IMR-90 (cell line): Measurements from ENCODE around the gene RBFOX1. TPM values are rescaled to one million over a fixed set of nuclear protein-coding genes. Genes with fewer than 3 reads are reported as not detected.

ENCODE experiments used
- ATAC-seq: fragments of 200-7000 bp; cut with Tn5 transposase; 2 replicates; pipeline ENCODE4 v1.9.1; 2020; ENCODE audit warnings: low read depth, mild to moderate bottlenecking, moderate library complexity
- BruUV-seq: library from RNA; stranded (reverse); fragments of 400-500 nt; replicated peaks from 2 replicates; lab custom pipeline; 2021; lab: Mats Ljungman, UMichigan
- CTCF ChIA-PET: fragments of 300-600 bp; formaldehyde crosslinking; extraction: SDS; loops from one replicate; lab custom pipeline; 2021; ENCODE audit warnings: antibody characterized with exemption; lab: Yijun Ruan, JAX
- POLR2A ChIA-PET: fragments of 300-600 bp; sonication (Branson Sonifier 250); formaldehyde crosslinking; loops from one replicate; lab custom pipeline; 2022; ENCODE audit warnings: antibody characterized with exemption; ENCODE audit not compliant: unreplicated experiment; lab: Charles Lee
- DNase-seq: peaks from one replicate; pipeline ENCODE4 v3.0.0; 2013
- H2AFZ ChIP-seq: replicated peaks from 2 replicates; pipeline ENCODE3; 2013; ENCODE audit warnings: low read length, mild to moderate bottlenecking; ENCODE audit not compliant: poor library complexity
- H2AK5ac ChIP-seq: 2 replicates; pipeline ENCODE4 v1.6.1; 2013; ENCODE audit warnings: low read depth, low read length, inconsistent platforms
- H2AK9ac ChIP-seq: replicated peaks from 2 replicates; pipeline ENCODE3; 2013; ENCODE audit warnings: mild to moderate bottlenecking, low read depth, low read length, moderate library complexity; ENCODE audit not compliant: poor library complexity
- H2BK120ac ChIP-seq: 2 replicates; pipeline ENCODE4 v1.6.1; 2013; ENCODE audit warnings: low read depth, low read length, inconsistent platforms
- H2BK15ac ChIP-seq: 3 replicates; pipeline ENCODE4 v1.6.1; 2013; ENCODE audit warnings: low read depth, low read length, inconsistent platforms
- H2BK20ac ChIP-seq: 2 replicates; pipeline ENCODE4 v1.6.1; 2013; ENCODE audit warnings: low read depth, mild to moderate bottlenecking, inconsistent platforms, low read length, moderate library complexity
- H2BK5ac ChIP-seq: 2 replicates; pipeline ENCODE4 v1.6.1; 2013; ENCODE audit warnings: mild to moderate bottlenecking, low read depth, low read length, inconsistent platforms; ENCODE audit not compliant: poor library complexity, severe bottlenecking
- H3K14ac ChIP-seq: replicated peaks from 2 replicates; pipeline ENCODE4 v1.6.1; 2013; ENCODE audit warnings: low read depth, low read length, inconsistent platforms
- H3K18ac ChIP-seq: 2 replicates; pipeline ENCODE4 v1.6.1; 2013; ENCODE audit warnings: low read depth, low read length, control low read depth
- H3K23ac ChIP-seq: 2 replicates; pipeline ENCODE4 v1.6.1; 2013; ENCODE audit warnings: low read depth, low read length, inconsistent platforms
- H3K27ac ChIP-seq: 2 replicates; pipeline ENCODE4 v1.5.1; 2013; ENCODE audit warnings: mild to moderate bottlenecking, control low read depth, low read length; ENCODE audit not compliant: insufficient read depth
- H3K27me3 ChIP-seq: 2 replicates; pipeline ENCODE4 v1.6.1; 2013; ENCODE audit warnings: low read length; ENCODE audit not compliant: control insufficient read depth, insufficient read depth
- H3K36me3 ChIP-seq: 2 replicates; pipeline ENCODE4 v1.6.1; 2013; ENCODE audit warnings: low read length, mixed read lengths; ENCODE audit not compliant: control insufficient read depth, insufficient read depth
- H3K4ac ChIP-seq: 2 replicates; pipeline ENCODE4 v1.6.1; 2013; ENCODE audit warnings: low read depth, low read length, inconsistent platforms
- H3K4me1 ChIP-seq: 2 replicates; pipeline ENCODE4 v1.6.1; 2013; ENCODE audit warnings: low read length, mixed read lengths; ENCODE audit not compliant: control insufficient read depth, insufficient read depth
- H3K4me2 ChIP-seq: 2 replicates; pipeline ENCODE4 v1.6.1; 2013; ENCODE audit warnings: low read depth, mild to moderate bottlenecking, control low read depth, low read length, moderate library complexity
- H3K4me3 ChIP-seq: 2 replicates; pipeline ENCODE4 v1.5.1; 2013; ENCODE audit warnings: low read depth, mild to moderate bottlenecking, control low read depth, low read length, moderate library complexity; ENCODE audit not compliant: insufficient read depth
- H3K56ac ChIP-seq: 2 replicates; pipeline ENCODE4 v1.6.1; 2013; ENCODE audit warnings: low read length, inconsistent platforms; ENCODE audit not compliant: insufficient read depth; ENCODE audit errors: extremely low read depth
- H3K79me1 ChIP-seq, 2 experiments: 2 replicates each; pipeline ENCODE4 v1.6.1; 2013; ENCODE audit warnings: low read length in 2 of 2, inconsistent platforms in 1 of 2, low read depth in 1 of 2
- H3K9ac ChIP-seq: 2 replicates; pipeline ENCODE4 v1.6.1; 2013; ENCODE audit warnings: low read depth, low read length, control low read depth
- H3K9me1 ChIP-seq: 2 replicates; pipeline ENCODE4 v1.6.1; 2013; ENCODE audit warnings: low read length, inconsistent platforms; ENCODE audit not compliant: insufficient read depth
- H3K9me3 ChIP-seq: 2 replicates; pipeline ENCODE4 v1.6.1; 2013; ENCODE audit warnings: low read length; ENCODE audit not compliant: control insufficient read depth, insufficient read depth
- H4K20me1 ChIP-seq: 2 replicates; pipeline ENCODE4 v1.6.1; 2013; ENCODE audit warnings: low read length, inconsistent platforms; ENCODE audit not compliant: insufficient read depth
- H4K5ac ChIP-seq: 2 replicates; pipeline ENCODE4 v1.6.1; 2013; ENCODE audit warnings: mild to moderate bottlenecking, low read depth, low read length, control low read depth
- H4K8ac ChIP-seq, 2 experiments: 2 replicates each; pipeline ENCODE4 v1.6.1; 2013; ENCODE audit warnings: low read depth in 2 of 2, low read length in 2 of 2, control low read depth in 1 of 2, inconsistent platforms in 1 of 2
- H4K91ac ChIP-seq: 2 replicates; pipeline ENCODE4 v1.6.1; 2013; ENCODE audit warnings: low read depth, low read length, inconsistent platforms; ENCODE audit not compliant: insufficient read depth
- CEBPB ChIP-seq: IDR thresholded peaks from 2 replicates; pipeline ENCODE4 v1.6.1; 2012; ENCODE audit warnings: low read depth, low read length, improper control_type of control experiment
- NFE2L2 ChIP-seq: fragments of 150-350 bp; IDR thresholded peaks from 2 replicates; pipeline ENCODE4 v1.6.1; 2016; ENCODE audit warnings: low read depth, mild to moderate bottlenecking, low read length
- RAD21 ChIP-seq: IDR thresholded peaks from 2 replicates; pipeline ENCODE4 v1.6.1; 2012; ENCODE audit warnings: low read length, improper control_type of control experiment
- RCOR1 ChIP-seq: IDR thresholded peaks from 2 replicates; pipeline ENCODE4 v1.6.1; 2012; ENCODE audit warnings: mild to moderate bottlenecking, low read length, improper control_type of control experiment; ENCODE audit not compliant: insufficient replicate concordance
- WGBS, 2 experiments: methylation state at CpG; one replicate each; pipeline versions ENCODE4 v1.1.5 to v1.1.7; 2013; ENCODE audit warnings: missing lambda C conversion rate in 2 of 2; ENCODE audit not compliant: insufficient read length in 1 of 2; ENCODE audit errors: extremely low coverage in 2 of 2; 5-methylcytosine and 5-hydroxymethylcytosine counted together
- dilution Hi-C: fragments of 300-500 bp; cut with HindIII; formaldehyde crosslinking; loops from one replicate; pipeline ENCODE4 v1.14.3; 2018; ENCODE audit warnings: low sequenced_read_pairs; ENCODE audit not compliant: unreplicated experiment
- in situ Hi-C: fragments of 300-500 bp; cut with MboI; formaldehyde crosslinking; loops from 3 replicates; pipeline ENCODE4 v1.14.3; 2019; ENCODE audit warnings: low sequenced_read_pairs, inconsistent platforms, mixed read lengths
- intact Hi-C: fragments of 100-400 bp; cut with micrococcal nuclease; formaldehyde crosslinking; loops from 2 replicates; pipeline ENCODE4 v1.10.0; 2022
- polyA plus RNA-seq, 3 experiments: library from polyadenylated mRNA; depleted of rRNA; stranded (reverse); fragments of >200 nt; gene quantifications; 2 replicates each; pipeline ENCODE4 v1.2.3, GENCODE V29; 2012; ENCODE audit warnings: low replicate concordance in 1 of 3
- total RNA-seq: library from RNA; depleted of rRNA; stranded (reverse); fragments of >200 nt; gene quantifications from 2 replicates; pipeline ENCODE4 v1.2.3, GENCODE V29; 2012

RBFOX1 gene
- total and polyA plus RNA-seq, 2 of the 4 experiments (the other 2 are of a cell fraction) = not detected

DNA sequence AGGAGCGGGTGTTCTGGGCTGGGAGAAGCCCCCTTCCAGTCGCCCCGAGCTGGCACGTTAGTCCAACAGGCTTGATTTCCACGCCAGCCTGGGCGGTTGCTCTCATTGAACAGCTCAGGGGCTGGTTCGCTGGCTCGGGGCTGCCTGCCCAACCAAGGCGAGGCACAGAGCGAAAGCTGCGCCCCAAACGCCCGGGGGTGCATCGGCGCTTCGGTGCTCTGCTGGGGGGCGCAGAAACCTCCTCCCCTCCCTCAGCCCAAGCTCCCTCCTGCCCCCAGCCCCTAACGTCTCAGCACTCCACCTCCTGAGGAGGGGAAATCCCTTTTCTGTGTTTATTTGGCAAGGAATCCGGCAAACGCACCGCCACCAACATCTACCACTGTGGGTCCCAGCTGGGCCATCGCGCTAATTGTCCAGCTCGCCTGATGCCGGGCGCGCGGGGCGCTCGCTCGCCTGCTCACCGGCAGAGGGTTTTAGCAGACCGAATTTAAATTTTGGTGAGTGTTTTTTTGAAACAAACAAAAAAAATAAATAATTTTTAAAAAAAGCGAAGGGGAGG lies 29.5 kb upstream of the RBFOX1 start:
- no peak overlapping the region for H2BK120ac ChIP-seq
- H2AK5ac ChIP-seq = no peak overlapping the region
- no peak overlapping the region for H3K23ac ChIP-seq
- ChIA-PET POLR2A (no interaction called here), CTCF (no interaction called here)
- H3K4ac ChIP-seq = no peak overlapping the region
- in situ Hi-C loops (no loop called here), dilution Hi-C loops (no loop called here), intact Hi-C loops (no loop called here)
- WGBS, 2 experiments = no CpG with 5 or more reads among the region's 34 CpGs
- no peak overlapping the region for H2AK9ac ChIP-seq
- H3K79me1 ChIP-seq = no peaks in the 10 kb centered on the region
- H3K14ac ChIP-seq = no peak overlapping the region
- no TSS peak for BruUV-seq
- H2AFZ ChIP-seq = no peak overlapping the region
- no peak overlapping the region for H2BK5ac ChIP-seq
- DNase-seq (no peak), ATAC-seq (no peak)
- H4K8ac ChIP-seq = no peak overlapping the region
- no peak overlapping the region for H3K9ac ChIP-seq
- H3K27ac ChIP-seq = no peak overlapping the region
- no peaks in the 10 kb centered on the region for H4K20me1 ChIP-seq
- H3K56ac ChIP-seq = no peak overlapping the region
- H3K4me1 ChIP-seq = no peaks in the 10 kb centered on the region
- H3K27me3 ChIP-seq = no peaks in the 10 kb centered on the region
- H4K91ac ChIP-seq = no peak overlapping the region
- peaks cover 8% of the 10 kb centered on the region; the same call in 1 of the 2 replicates for H3K9me3 ChIP-seq
- H4K5ac ChIP-seq = no peak overlapping the region
- H3K18ac ChIP-seq = no peak overlapping the region
- H3K4me3 ChIP-seq = no peak overlapping the region
- no peak overlapping the region for H2BK20ac ChIP-seq
- no peaks in the 10 kb centered on the region for H3K36me3 ChIP-seq
- no peak overlapping the region for H3K4me2 ChIP-seq
- H3K9me1 ChIP-seq = no peaks in the 10 kb centered on the region
- no peak overlapping the region for H2BK15ac ChIP-seq
- TF ChIP-seq CEBPB (no peak), NFE2L2 (no peak), RAD21 (no peak), RCOR1 (no peak)
